HPDE6-E6E7 (cell line): ENCODE data around the gene POU2F3.
"Not testable (repeated sequence)": the region's sequence is repeated elsewhere in the genome, so short reads cannot be mapped to it uniquely, and the experiment has no call there.

Experiments
- DNase-seq: peaks from one replicate; pipeline ENCODE4 v3.0.0; 2011; ENCODE audit warnings: missing footprints; ENCODE audit errors: extremely low spot score

POU2F3 gene

GRCh38 chr11:120253377-120253776, 13.4 kb downstream of the POU2F3 start:
- not testable (repeated sequence) for DNase-seq

GRCh38 chr11:120254788-120255518, 15.0 kb downstream of the POU2F3 start:
- DNase-seq: no peak

GRCh38 chr11:120255519-120255866, 15.6 kb downstream of the POU2F3 start:
- DNase-seq: no peak

- DNase-seq: no peak
Observed at GRCh38 chr11:120256178-120256577, 16.2 kb downstream of the POU2F3 start.

GRCh38 chr11:120256779-120257178, 16.8 kb downstream of the POU2F3 start:
- DNase-seq: no peak

GRCh38 chr11:120257346-120257745, 17.4 kb downstream of the POU2F3 start:
- DNase-seq: no peak

GRCh38 chr11:120258661-120259060, 18.7 kb downstream of the POU2F3 start:
- DNase-seq: no peak

GRCh38 chr11:120259241-120259640, 19.3 kb downstream of the POU2F3 start:
- no peak for DNase-seq

- no peak for DNase-seq
Observed at GRCh38 chr11:120259988-120260565, 20.1 kb downstream of the POU2F3 start.

GRCh38 chr11:120260616-120261015, 20.7 kb downstream of the POU2F3 start:
- DNase-seq: no peak

- no peak for DNase-seq
Observed at GRCh38 chr11:120261321-120261720, 21.4 kb downstream of the POU2F3 start.

GRCh38 chr11:120261931-120262330, 22.0 kb downstream of the POU2F3 start:
- DNase-seq: no peak

GRCh38 chr11:120267319-120267718, 27.4 kb downstream of the POU2F3 start:
- no peak for DNase-seq

GRCh38 chr11:120268686-120269085, 28.7 kb downstream of the POU2F3 start:
- no peak for DNase-seq

- no peak for DNase-seq
Observed at GRCh38 chr11:120270386-120270785, 30.4 kb downstream of the POU2F3 start.

GRCh38 chr11:120271672-120272071, 31.7 kb downstream of the POU2F3 start:
- no peak for DNase-seq

- peak; percentile 86 for DNase-seq
Observed at GRCh38 chr11:120272303-120272702, 32.4 kb downstream of the POU2F3 start.

- DNase-seq: no peak
Observed at GRCh38 chr11:120273432-120273831, 33.5 kb downstream of the POU2F3 start.

- not testable (repeated sequence) for DNase-seq
Observed at GRCh38 chr11:120273956-120274355, 34.0 kb downstream of the POU2F3 start.

GRCh38 chr11:120279502-120279901, 39.6 kb downstream of the POU2F3 start:
- no peak for DNase-seq

GRCh38 chr11:120280600-120281051, 40.7 kb downstream of the POU2F3 start:
- DNase-seq: no peak

- no peak for DNase-seq
Observed at GRCh38 chr11:120281143-120281795, 41.3 kb downstream of the POU2F3 start.

GRCh38 chr11:120283124-120283523, 43.2 kb downstream of the POU2F3 start:
- DNase-seq: no peak
